ENCODE measurements around the gene GINS2.

GINS2 gene

GRCh38 chr16:85645021-85645589 is 43.6 kb downstream of the GINS2 start:
- peaks cover 8% of the 10 kb centered on the region for H3K36me3 ChIP-seq (ENCODE audit: control insufficient read depth, insufficient read depth, low read length)
- no peak overlapping the region for H3K27ac ChIP-seq (ENCODE audit: low read depth, low read length, severe bottlenecking)
- H3K4me3 ChIP-seq (ENCODE audit: extremely low read depth, insufficient read depth, low read length, poor library complexity, severe bottlenecking) = no peak overlapping the region
- no peaks in the 10 kb centered on the region for H3K9me3 ChIP-seq (ENCODE audit: control insufficient read depth, low read length)
- 95 to 96% methylated on average over 12 of the region's 19 CpGs for WGBS, 2 experiments (ENCODE audit: insufficient coverage in 2 of 2)
- peaks cover 6% of the 10 kb centered on the region for H3K4me1 ChIP-seq (ENCODE audit: control insufficient read depth, insufficient read depth, low read length, poor library complexity, severe bottlenecking)

DNA sequence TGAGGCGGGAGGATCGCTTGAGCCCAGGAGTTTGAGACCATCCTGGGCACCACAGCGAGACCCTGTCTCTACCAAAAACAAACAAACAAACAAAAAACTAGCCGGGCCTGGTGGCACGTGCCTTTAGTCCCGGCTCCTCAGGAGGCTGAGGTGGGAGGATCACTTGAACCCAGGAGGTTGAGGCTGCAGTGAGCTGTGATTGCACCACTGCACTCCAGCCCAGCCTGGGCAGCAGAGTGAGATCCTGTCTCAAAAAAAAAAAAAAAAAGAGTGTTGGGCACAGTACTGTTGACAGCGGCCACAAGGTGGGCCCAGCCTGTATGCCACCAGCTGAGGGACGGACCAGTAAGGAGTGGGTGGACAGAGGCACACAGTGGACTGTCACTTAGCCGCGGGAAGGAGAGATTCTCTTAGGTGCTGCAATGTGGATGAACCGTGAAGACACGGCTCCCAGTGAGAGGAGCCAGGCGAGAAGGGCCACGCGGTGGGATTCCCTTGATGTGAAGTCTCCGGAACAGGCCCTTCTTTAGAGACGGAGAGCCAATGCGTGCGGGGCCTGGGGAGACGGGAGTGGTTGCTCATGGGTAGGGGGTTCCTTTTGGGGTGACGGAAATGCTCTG is 44.6 kb downstream of the GINS2 start:
- no peak overlapping the region for H3K27ac ChIP-seq (ENCODE audit: low read depth, low read length, severe bottlenecking)
- H3K36me3 ChIP-seq (ENCODE audit: control insufficient read depth, insufficient read depth, low read length) = peaks cover 3% of the 10 kb centered on the region
- H3K4me3 ChIP-seq (ENCODE audit: extremely low read depth, insufficient read depth, low read length, poor library complexity, severe bottlenecking) = no peak overlapping the region
- WGBS, 2 experiments (ENCODE audit: insufficient coverage in 2 of 2) = 96 to 99% methylated on average over 17 to 20 of the region's 21 CpGs
- peaks cover 6% of the 10 kb centered on the region for H3K4me1 ChIP-seq (ENCODE audit: control insufficient read depth, insufficient read depth, low read length, poor library complexity, severe bottlenecking)
- H3K9me3 ChIP-seq (ENCODE audit: control insufficient read depth, low read length) = no peaks in the 10 kb centered on the region

- Histone ChIP-seq H3K4me3 (ENCODE audit: extremely low read depth, insufficient read depth, low read length, poor library complexity, severe bottlenecking) (no peak overlapping the region), H3K4me1 (ENCODE audit: control insufficient read depth, insufficient read depth, low read length, poor library complexity, severe bottlenecking) (peaks cover 6% of the 10 kb centered on the region), H3K36me3 (ENCODE audit: control insufficient read depth, insufficient read depth, low read length) (no peaks in the 10 kb centered on the region), H3K9me3 (ENCODE audit: control insufficient read depth, low read length) (no peaks in the 10 kb centered on the region), H3K27ac (ENCODE audit: low read depth, low read length, severe bottlenecking) (no peak overlapping the region)
- 97 to 98% methylated on average over 6 to 7 of the region's 8 CpGs for WGBS, 2 experiments (ENCODE audit: insufficient coverage in 2 of 2)
These were observed 45.1 kb downstream of the GINS2 start for GRCh38 chr16:85643631-85644030.

DNA sequence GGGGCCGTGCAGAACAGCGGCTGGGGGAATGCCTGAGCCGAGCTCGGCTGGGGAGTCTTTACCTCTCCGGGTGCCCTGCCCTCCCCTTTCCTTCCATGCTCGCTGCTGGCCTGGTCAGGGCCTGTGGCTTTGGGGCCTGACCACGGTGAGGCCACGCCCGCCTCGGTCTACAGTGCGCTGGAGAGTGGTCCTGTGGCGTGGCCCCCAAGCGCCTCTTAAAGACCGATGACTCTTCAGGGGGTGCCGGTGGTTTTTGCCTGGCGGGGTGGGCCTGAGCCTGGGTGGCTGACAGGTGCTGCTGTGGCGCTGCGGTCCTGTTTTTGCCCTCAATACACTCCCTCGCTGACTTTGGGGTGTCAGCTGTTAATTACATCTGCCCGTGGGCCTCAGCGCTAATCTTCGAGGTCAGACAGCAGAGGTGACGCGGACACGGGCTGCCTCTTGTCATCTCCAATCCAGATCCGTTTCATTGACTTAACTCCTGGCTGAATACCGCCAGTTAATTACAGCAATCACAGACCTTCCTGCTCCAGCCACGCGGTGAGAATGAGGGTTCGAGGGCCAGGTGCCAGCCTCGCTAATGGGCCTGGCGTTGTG is 45.9 kb downstream of the GINS2 start:
- Histone ChIP-seq H3K36me3 (ENCODE audit: control insufficient read depth, insufficient read depth, low read length) (no peaks in the 10 kb centered on the region), H3K27ac (ENCODE audit: low read depth, low read length, severe bottlenecking) (no peak overlapping the region), H3K9me3 (ENCODE audit: control insufficient read depth, low read length) (no peaks in the 10 kb centered on the region), H3K4me3 (ENCODE audit: extremely low read depth, insufficient read depth, low read length, poor library complexity, severe bottlenecking) (no peak overlapping the region), H3K4me1 (ENCODE audit: control insufficient read depth, insufficient read depth, low read length, poor library complexity, severe bottlenecking) (peaks cover 6% of the 10 kb centered on the region)
- WGBS, 2 experiments (ENCODE audit: insufficient coverage in 2 of 2) = 97% methylated on average over 25 to 28 of the region's 32 CpGs

GRCh38 chr16:85641776-85642176 is 47.0 kb downstream of the GINS2 start:
- H3K36me3 ChIP-seq (ENCODE audit: control insufficient read depth, insufficient read depth, low read length) = no peaks in the 10 kb centered on the region
- 94 to 96% methylated on average over 11 to 12 of the region's 12 CpGs for WGBS, 2 experiments (ENCODE audit: insufficient coverage in 2 of 2)
- peaks cover 6% of the 10 kb centered on the region for H3K4me1 ChIP-seq (ENCODE audit: control insufficient read depth, insufficient read depth, low read length, poor library complexity, severe bottlenecking)
- no peaks in the 10 kb centered on the region for H3K9me3 ChIP-seq (ENCODE audit: control insufficient read depth, low read length)
- no peak overlapping the region for H3K27ac ChIP-seq (ENCODE audit: low read depth, low read length, severe bottlenecking)
- no peak overlapping the region for H3K4me3 ChIP-seq (ENCODE audit: extremely low read depth, insufficient read depth, low read length, poor library complexity, severe bottlenecking)

- Histone ChIP-seq H3K9me3 (ENCODE audit: control insufficient read depth, low read length) (no peaks in the 10 kb centered on the region), H3K36me3 (ENCODE audit: control insufficient read depth, insufficient read depth, low read length) (no peaks in the 10 kb centered on the region), H3K4me3 (ENCODE audit: extremely low read depth, insufficient read depth, low read length, poor library complexity, severe bottlenecking) (no peak overlapping the region), H3K4me1 (ENCODE audit: control insufficient read depth, insufficient read depth, low read length, poor library complexity, severe bottlenecking) (peaks cover 6% of the 10 kb centered on the region), H3K27ac (ENCODE audit: low read depth, low read length, severe bottlenecking) (no peak overlapping the region)
- whole genome bisulfite sequencing, 2 experiments (ENCODE audit: insufficient coverage in 2 of 2) = 90 to 96% methylated on average over 21 to 23 of the region's 24 CpGs
These were observed 47.4 kb downstream of the GINS2 start for GRCh38 chr16:85641305-85641704.

- Histone ChIP-seq H3K9me3 (ENCODE audit: control insufficient read depth, low read length) (no peaks in the 10 kb centered on the region), H3K36me3 (ENCODE audit: control insufficient read depth, insufficient read depth, low read length) (no peaks in the 10 kb centered on the region), H3K27ac (ENCODE audit: low read depth, low read length, severe bottlenecking) (no peak overlapping the region), H3K4me1 (ENCODE audit: control insufficient read depth, insufficient read depth, low read length, poor library complexity, severe bottlenecking) (peaks cover 6% of the 10 kb centered on the region), H3K4me3 (ENCODE audit: extremely low read depth, insufficient read depth, low read length, poor library complexity, severe bottlenecking) (no peak overlapping the region)
- WGBS, 2 experiments (ENCODE audit: insufficient coverage in 2 of 2) = 95% methylated on average over 27 to 31 of the region's 31 CpGs
These were observed 48.2 kb downstream of the GINS2 start for GRCh38 chr16:85640585-85640984.

- Histone ChIP-seq H3K4me3 (ENCODE audit: extremely low read depth, insufficient read depth, low read length, poor library complexity, severe bottlenecking) (no peak overlapping the region), H3K27ac (ENCODE audit: low read depth, low read length, severe bottlenecking) (no peak overlapping the region), H3K36me3 (ENCODE audit: control insufficient read depth, insufficient read depth, low read length) (no peaks in the 10 kb centered on the region), H3K9me3 (ENCODE audit: control insufficient read depth, low read length) (no peaks in the 10 kb centered on the region), H3K4me1 (ENCODE audit: control insufficient read depth, insufficient read depth, low read length, poor library complexity, severe bottlenecking) (peaks cover 6% of the 10 kb centered on the region)
- 91 to 96% methylated on average over 12 to 13 of the region's 13 CpGs for WGBS, 2 experiments (ENCODE audit: insufficient coverage in 2 of 2)
These were observed 48.5 kb downstream of the GINS2 start for GRCh38 chr16:85640254-85640558.

DNA sequence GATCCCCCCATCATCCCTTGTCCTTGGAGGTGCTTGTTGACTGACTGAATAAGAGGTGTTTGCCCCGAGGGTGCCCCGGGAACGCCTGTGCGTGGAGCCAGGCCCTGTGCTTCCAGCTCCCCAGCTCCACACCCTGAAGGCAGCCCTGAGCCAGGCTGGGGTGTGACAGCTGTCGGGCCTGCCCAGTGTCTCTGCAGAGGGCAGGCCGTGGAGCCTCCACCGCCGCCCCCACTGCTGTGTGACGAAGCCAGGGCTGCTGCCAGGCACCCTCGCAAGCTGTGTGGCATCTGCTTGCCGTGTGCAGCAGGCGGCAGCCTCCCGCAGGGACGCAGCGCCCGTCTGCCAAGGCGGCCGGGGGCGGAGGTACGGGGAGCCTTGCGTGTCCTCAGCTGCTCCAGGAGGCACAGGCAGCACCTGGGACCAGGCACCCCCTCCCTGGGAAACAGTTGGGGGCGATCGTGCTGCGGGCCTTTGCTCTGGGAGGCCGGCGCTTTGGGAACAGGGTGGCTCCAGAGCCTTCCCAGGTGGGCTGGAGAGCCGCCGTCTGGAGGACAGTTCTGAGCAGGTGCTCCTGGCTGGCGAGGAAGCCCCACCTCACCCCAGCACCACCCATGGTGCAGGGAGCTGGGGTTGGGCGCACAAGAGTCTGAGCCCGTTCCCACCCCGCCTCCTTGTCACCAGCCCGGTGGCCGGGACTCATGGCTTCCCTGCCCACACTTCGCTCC is 49.1 kb downstream of the GINS2 start:
- H3K4me1 ChIP-seq (ENCODE audit: control insufficient read depth, insufficient read depth, low read length, poor library complexity, severe bottlenecking) = peaks cover 6% of the 10 kb centered on the region
- H3K27ac ChIP-seq (ENCODE audit: low read depth, low read length, severe bottlenecking) = no peak overlapping the region
- WGBS, 2 experiments (ENCODE audit: insufficient coverage in 2 of 2) = 94 to 96% methylated on average over 25 to 35 of the region's 35 CpGs
- H3K36me3 ChIP-seq (ENCODE audit: control insufficient read depth, insufficient read depth, low read length) = no peaks in the 10 kb centered on the region
- H3K4me3 ChIP-seq (ENCODE audit: extremely low read depth, insufficient read depth, low read length, poor library complexity, severe bottlenecking) = no peak overlapping the region
- no peaks in the 10 kb centered on the region for H3K9me3 ChIP-seq (ENCODE audit: control insufficient read depth, low read length)

DNA sequence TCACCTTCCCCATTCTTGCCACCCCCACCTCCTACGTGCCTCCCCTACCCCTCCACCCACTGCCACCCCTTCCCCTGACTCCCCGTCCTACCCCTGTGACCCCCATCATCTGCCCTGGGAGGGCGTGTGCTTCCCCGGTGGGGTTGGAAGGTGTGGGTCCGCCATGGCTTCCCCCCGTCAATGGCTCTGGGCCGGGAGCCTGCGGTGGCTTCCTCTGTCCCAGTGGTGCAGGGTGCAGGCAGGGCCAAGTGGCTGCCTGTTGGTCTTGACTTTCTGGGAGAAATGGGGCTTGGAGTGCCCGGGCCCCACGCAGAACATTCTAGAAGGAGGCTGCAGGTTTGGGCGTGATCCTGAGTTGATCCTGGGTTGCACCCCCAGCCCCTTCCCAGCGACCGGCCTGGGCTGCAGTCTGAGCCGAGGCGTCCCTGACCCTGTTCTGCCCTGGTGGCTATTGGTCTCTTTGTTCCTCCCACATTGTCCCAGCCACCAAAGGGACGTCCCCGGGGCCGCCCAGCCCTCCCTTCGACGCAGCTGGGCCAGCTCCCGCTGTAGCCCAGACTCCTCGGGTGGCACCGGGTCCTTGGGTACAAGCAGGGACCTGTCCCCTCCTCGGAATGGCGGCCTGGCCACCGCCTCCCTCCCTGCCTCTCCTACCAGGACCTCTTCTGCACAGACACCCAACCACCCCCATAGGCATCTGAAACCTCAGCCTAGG is 49.9 kb downstream of the GINS2 start:
- peaks cover 6% of the 10 kb centered on the region for H3K4me1 ChIP-seq (ENCODE audit: control insufficient read depth, insufficient read depth, low read length, poor library complexity, severe bottlenecking)
- H3K36me3 ChIP-seq (ENCODE audit: control insufficient read depth, insufficient read depth, low read length) = no peaks in the 10 kb centered on the region
- 93 to 96% methylated on average over 18 to 19 of the region's 26 CpGs for WGBS, 2 experiments (ENCODE audit: insufficient coverage in 2 of 2)
- H3K4me3 ChIP-seq (ENCODE audit: extremely low read depth, insufficient read depth, low read length, poor library complexity, severe bottlenecking) = no peak overlapping the region
- H3K9me3 ChIP-seq (ENCODE audit: control insufficient read depth, low read length) = no peaks in the 10 kb centered on the region
- H3K27ac ChIP-seq (ENCODE audit: low read depth, low read length, severe bottlenecking) = no peak overlapping the region
